Measurements from ENCODE around the gene FLRT1. TPM values are rescaled to one million over a fixed set of nuclear protein-coding genes. Genes with fewer than 3 reads are reported as not detected.

The FLRT1 gene
- total RNA-seq, 1 donor from 2014 or later: 0.11 TPM

DNA sequence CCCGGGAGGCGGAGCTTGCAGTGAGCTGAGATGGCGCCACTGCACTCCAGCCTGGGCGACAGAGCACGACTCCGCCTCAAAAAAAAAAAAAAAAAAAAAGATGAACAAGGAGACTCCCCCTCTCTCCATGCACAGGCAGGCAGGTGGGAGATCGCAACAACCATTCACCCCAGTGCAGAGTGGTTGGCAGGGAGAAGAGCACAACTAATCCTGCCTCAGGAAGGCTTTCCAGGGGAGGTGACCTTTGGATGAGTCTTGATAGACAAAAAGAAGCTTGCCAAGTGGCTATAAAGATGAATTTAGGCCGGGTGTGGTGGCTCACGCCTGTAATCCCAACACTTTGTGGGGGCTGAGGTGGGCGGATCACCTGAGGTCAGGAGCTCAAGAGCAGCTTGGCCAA is 30.0 kb downstream of the FLRT1 start:
- H3K4me1 Mint-ChIP-seq: peaks cover 52% of the 10 kb centered on the region

DNA sequence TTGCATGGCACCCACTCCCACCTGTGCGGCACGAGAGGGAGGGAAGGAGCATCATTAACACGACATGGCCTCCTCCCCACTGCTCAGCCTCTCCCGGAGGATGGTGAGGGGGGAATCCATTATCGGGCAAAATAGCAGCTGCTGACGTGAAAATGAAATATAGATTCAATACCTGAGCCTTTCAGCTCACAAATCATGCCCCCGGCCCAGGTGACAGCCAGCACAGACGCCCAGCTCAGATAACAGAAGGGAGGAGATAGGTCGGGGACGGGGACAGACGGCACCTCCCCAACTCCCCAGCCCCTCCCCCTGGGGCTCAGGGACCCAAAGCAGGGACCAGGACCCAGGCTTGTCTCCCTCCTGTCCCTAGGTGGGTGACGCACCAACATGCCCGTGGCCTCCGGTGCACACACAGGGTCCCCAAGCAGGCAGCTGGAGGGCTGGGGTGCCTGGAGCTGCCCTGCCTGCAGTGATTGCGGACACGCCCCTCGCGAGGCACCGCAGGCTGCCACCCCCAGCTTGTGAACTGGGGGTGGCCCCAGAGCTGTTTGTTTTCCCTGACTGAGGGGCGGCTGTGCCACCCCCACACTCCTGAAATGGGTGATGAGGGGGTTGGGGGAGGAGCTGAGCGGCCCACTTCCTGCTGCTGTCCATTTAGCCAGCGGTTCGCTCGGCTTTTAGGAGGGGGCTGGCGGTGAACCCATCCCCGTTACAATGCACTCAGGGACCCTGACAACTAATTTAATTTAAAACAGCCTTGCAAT is 31.7 kb downstream of the FLRT1 start:
- Histone ChIP-seq H4K20me1 (ENCODE audit: low read depth) (peaks cover 17% of the 10 kb centered on the region), H2AFZ (replicated peaks) (no peak overlapping the region), H3K36me3 (no peaks in the 10 kb centered on the region), H3F3A (ENCODE audit: low read depth) (peaks cover 29% of the 10 kb centered on the region), H3K27me3 (peaks cover 23% of the 10 kb centered on the region), H3K4me2 (no peak overlapping the region), H3K9ac (no peak overlapping the region), H3K79me2 (ENCODE audit: low read depth) (no peaks in the 10 kb centered on the region), H3K9me3 (ENCODE audit: low read depth) (no peaks in the 10 kb centered on the region), H3K4me1 (peaks cover 57% of the 10 kb centered on the region), H3K27ac (no peak overlapping the region), H3K4me3 (no peak overlapping the region)
- DNase-seq (ENCODE audit: low spot score): no peak
- Mint-ChIP-seq H3K36me3 (peaks cover 2% of the 10 kb centered on the region), H3K4me1 (peaks cover 48% of the 10 kb centered on the region), H3K27ac (no peak overlapping the region), H3K4me3 (no peak overlapping the region), H3K9me3 (no peaks in the 10 kb centered on the region), H3K27me3 (ENCODE audit: insufficient read depth, low read depth) (peaks cover 12% of the 10 kb centered on the region)
- TF ChIP-seq EZH2phosphoT487 (IDR thresholded peaks at IDR 0.05): no peak
- TF ChIP-seq, protein P1, sequence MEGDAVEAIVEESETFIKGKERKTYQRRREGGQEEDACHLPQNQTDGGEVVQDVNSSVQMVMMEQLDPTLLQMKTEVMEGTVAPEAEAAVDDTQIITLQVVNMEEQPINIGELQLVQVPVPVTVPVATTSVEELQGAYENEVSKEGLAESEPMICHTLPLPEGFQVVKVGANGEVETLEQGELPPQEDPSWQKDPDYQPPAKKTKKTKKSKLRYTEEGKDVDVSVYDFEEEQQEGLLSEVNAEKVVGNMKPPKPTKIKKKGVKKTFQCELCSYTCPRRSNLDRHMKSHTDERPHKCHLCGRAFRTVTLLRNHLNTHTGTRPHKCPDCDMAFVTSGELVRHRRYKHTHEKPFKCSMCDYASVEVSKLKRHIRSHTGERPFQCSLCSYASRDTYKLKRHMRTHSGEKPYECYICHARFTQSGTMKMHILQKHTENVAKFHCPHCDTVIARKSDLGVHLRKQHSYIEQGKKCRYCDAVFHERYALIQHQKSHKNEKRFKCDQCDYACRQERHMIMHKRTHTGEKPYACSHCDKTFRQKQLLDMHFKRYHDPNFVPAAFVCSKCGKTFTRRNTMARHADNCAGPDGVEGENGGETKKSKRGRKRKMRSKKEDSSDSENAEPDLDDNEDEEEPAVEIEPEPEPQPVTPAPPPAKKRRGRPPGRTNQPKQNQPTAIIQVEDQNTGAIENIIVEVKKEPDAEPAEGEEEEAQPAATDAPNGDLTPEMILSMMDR (IDR thresholded peaks at IDR 0.05): no peak
- no peak for TF ChIP-seq EZH2 (IDR thresholded peaks at IDR 0.05)

More for the DNA sequence above, 30.0 kb downstream of the FLRT1 start:
- H4K20me1 ChIP-seq (ENCODE audit: low read depth): peaks cover 18% of the 10 kb centered on the region
- peaks cover 2% of the 10 kb centered on the region for H3K36me3 Mint-ChIP-seq
- H3K9ac ChIP-seq: no peak overlapping the region
- H3K27ac ChIP-seq: no peak overlapping the region
- H3K9me3 ChIP-seq (ENCODE audit: low read depth): no peaks in the 10 kb centered on the region
- peaks cover 38% of the 10 kb centered on the region for H3F3A ChIP-seq (ENCODE audit: low read depth)
- H3K4me1 ChIP-seq: peaks cover 50% of the 10 kb centered on the region
- TF ChIP-seq, protein P1 (IDR thresholded peaks at IDR 0.05): no peak
- no peak for TF ChIP-seq EZH2phosphoT487 (IDR thresholded peaks at IDR 0.05)
- no peak for TF ChIP-seq EZH2 (IDR thresholded peaks at IDR 0.05)
- H3K9me3 Mint-ChIP-seq: no peaks in the 10 kb centered on the region
- no peaks in the 10 kb centered on the region for H3K36me3 ChIP-seq
- H2AFZ ChIP-seq (replicated peaks): no peak overlapping the region
- H3K27me3 Mint-ChIP-seq (ENCODE audit: insufficient read depth, low read depth): peaks cover 16% of the 10 kb centered on the region
- no peak for DNase-seq (ENCODE audit: low spot score)
- H3K27ac Mint-ChIP-seq: no peak overlapping the region
- H3K79me2 ChIP-seq (ENCODE audit: low read depth): no peaks in the 10 kb centered on the region
- H3K4me3 Mint-ChIP-seq: no peak overlapping the region
- peaks cover 40% of the 10 kb centered on the region for H3K27me3 ChIP-seq
- no peak overlapping the region for H3K4me3 ChIP-seq
- H3K4me2 ChIP-seq: no peak overlapping the region

DNA sequence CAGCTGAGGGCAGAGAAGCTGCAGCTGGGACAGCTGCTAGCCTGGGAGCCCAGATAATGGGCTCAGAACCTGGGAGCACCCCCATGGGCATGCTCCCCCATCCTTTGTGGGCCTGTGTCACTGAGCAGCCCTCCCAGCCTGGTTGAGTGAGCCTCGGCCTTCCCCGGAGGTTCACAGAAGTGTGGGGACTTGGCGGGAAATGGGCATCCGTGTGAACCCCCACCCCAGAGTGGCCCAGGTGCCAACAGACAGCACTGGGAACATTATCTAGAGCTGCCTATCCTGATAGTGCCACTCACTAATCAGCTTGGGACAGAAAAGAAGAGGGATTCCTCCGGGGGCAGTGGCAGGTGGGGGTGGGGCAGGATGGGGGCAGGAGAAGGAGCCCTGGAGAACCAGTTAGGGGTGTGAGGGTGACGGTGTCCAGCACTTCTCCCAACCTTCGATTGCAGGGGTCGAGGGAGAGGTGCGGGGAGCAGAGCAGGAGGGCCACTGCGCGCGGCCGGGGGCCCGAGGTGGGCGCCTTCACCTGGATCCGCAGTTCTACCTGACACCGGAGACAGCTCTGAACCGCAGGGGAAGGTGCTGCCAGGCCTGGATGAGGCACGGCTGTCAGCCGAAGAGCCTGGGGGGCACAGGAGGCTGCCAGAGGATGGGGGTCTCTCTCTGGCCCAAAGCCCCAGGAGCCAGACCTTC is 33.1 kb downstream of the FLRT1 start:
- Histone ChIP-seq H3K27ac (no peak overlapping the region), H3K27me3 (peaks cover 11% of the 10 kb centered on the region), H3K4me2 (peak overlapping the region; percentile 18), H3K4me1 (peaks cover 52% of the 10 kb centered on the region), H2AFZ (replicated peaks) (no peak overlapping the region), H3K9ac (no peak overlapping the region), H3K9me3 (ENCODE audit: low read depth) (no peaks in the 10 kb centered on the region), H3K79me2 (ENCODE audit: low read depth) (no peaks in the 10 kb centered on the region), H3K36me3 (no peaks in the 10 kb centered on the region), H4K20me1 (ENCODE audit: low read depth) (peaks cover 5% of the 10 kb centered on the region), H3F3A (ENCODE audit: low read depth) (peaks cover 17% of the 10 kb centered on the region), H3K4me3 (no peak overlapping the region)
- Mint-ChIP-seq H3K36me3 (peaks cover 2% of the 10 kb centered on the region), H3K4me3 (no peak overlapping the region), H3K9me3 (no peaks in the 10 kb centered on the region), H3K27me3 (ENCODE audit: insufficient read depth, low read depth) (peaks cover 7% of the 10 kb centered on the region), H3K4me1 (peaks cover 41% of the 10 kb centered on the region), H3K27ac (no peak overlapping the region)
- DNase-seq (ENCODE audit: low spot score): no peak
- TF ChIP-seq EZH2 (IDR thresholded peaks at IDR 0.05): no peak

Measured in neural progenitor cell (in vitro differentiated cells).